ENCODE results near the gene SIRT3. TPM values are rescaled to one million over a fixed set of nuclear protein-coding genes. Genes with fewer than 3 reads are reported as not detected.
A peak's percentile ranks its signal among the peaks of the same experiment; 100 is the strongest.

The SIRT3 gene
- total and polyA plus RNA-seq, 5 donors: 18.5 to 32.5 (median 26.4) TPM

DNA sequence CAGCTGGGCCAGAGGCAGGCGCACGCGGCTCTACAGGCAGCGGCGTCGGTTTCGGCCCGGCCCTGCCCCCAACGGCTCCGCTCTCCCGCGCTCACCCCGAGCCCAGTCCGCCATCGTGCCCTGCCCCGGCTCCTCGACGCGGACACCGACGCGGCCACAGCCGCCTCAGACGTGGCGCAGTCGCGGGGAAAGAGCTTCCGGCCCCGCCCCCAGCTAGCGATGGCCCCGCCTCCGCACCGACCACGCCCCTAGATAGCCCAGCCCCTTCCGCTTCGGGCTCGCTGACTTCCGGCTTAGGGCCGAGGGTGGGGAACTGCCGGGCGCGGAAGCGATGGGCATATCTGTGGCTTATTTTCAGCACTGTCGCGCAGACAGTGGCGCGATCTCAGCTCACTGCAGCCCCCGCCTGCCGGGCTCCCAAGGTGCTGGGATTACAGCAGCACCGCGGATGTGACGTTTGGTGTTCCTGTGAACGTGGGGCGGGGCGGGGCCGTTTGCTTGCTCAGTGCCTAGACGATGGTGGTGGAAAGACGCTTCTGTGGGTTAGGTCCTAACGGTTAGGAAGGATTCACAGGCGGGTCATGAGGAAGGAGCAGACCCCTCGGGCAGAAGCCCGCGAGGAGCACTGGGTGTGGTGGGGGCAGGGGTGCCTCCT is 28.8 kb downstream of the SIRT3 start, which contains the start of the genes BET1L and RIC8A:
Gene BET1L (minus strand): TSS at position 192 of the 655 bp plus-strand sequence. CDS start 78 bp downstream, at position 114.
Gene RIC8A (plus strand): TSS at position 501 of the 655 bp plus-strand sequence. CDS start 1,147 bp downstream, outside the sequence.
- peak within 1 kb of the TSS; percentile 93 for H3K27ac ChIP-seq (ENCODE audit: low read length)
- no peaks in the 10 kb centered on the region for H3K9me3 ChIP-seq (ENCODE audit: control insufficient read depth, low read length)
- peak; percentile 96 to 99 (median 98) for DNase-seq
- H3K4me1 ChIP-seq (ENCODE audit: control insufficient read depth, insufficient read depth, low read length): peaks cover 14% of the 10 kb centered on the region
- H3K27me3 ChIP-seq (ENCODE audit: control insufficient read depth, insufficient read depth): no peaks in the 10 kb centered on the region
- ATAC-seq: peak; percentile 91 to 93
- H3K4me3 ChIP-seq (ENCODE audit: low read length): peak within 1 kb of the TSS; percentile 79
- intact Hi-C loops (cut with DNase I): loop anchor here in 1 of 4 donors (5.0 kb wide), 2 partner anchors 35 to 150 kb away; no protein-coding TSS in a partner anchor
- WGBS: under 1% methylated on average over 63 of the region's 63 CpGs

DNA sequence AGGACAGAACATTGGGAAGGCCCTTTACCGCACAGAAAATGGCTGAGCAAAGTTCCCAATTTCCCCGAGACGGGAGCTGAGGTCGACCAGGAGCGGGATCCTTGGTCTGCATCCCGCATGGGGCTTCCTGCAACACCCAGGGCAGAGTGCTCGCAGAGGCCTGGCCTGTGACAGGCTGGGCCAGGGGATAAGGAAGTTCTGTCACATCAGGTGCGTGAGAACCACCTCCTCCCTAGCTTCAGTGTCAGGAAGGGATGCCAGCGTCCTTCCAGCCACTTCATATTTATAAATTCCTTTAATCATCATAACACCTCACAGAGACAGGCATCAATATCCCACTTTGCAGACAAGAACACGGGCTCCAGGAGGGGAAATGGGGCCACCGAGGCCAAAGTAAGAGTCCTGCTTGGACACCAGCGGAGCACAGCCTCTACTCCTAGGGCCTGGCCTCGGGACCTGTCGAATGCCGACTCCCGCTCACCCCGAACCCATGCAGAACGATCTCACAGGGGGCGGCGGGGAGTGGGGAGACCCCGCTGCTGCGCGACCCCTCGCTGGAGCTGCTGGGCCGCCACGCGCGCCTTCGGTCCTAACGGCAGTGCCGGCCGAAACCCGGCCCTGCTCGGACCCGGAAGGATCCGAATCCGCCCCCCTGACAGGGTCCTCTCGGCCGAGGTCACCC is 29.5 kb downstream of the SIRT3 start:
- Histone ChIP-seq H3K27me3 (ENCODE audit: control insufficient read depth, insufficient read depth) (no peaks in the 10 kb centered on the region), H3K9me3 (ENCODE audit: control insufficient read depth, low read length) (no peaks in the 10 kb centered on the region), H3K4me3 (ENCODE audit: low read length) (peak overlapping the region; percentile 79), H3K4me1 (ENCODE audit: control insufficient read depth, insufficient read depth, low read length) (peaks cover 14% of the 10 kb centered on the region), H3K27ac (ENCODE audit: low read length) (peak overlapping the region; percentile 93)
- peak in 1 of 3 donors; percentile 59 for DNase-seq
- 1% methylated on average over 39 of the region's 39 CpGs for WGBS
- intact Hi-C loops (cut with DNase I): loop anchor here in 1 of 4 donors (5.0 kb wide), 2 partner anchors 36 to 151 kb away; no protein-coding TSS in a partner anchor
- ATAC-seq: peak; percentile 0 to 3

DNA sequence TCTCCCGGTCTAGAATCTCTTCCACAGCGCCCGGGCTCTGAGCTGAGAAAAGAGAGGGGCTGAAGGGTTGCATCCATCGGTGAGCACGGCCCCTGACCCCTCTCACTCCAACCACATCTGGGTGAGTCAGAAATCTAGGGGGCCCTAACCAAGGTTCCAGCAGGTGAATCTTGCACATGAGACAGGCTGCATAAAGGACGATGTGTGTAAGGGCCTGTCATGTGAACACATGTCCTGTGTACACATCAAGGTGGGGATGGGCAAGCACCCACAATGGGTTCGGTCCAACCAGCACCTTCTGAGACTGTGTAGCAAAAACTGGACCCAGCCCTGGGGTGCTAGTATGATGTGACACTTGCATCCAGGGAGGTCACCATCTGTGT is 30.1 kb downstream of the SIRT3 start:
- intact Hi-C loops (cut with DNase I): loop anchor here in 1 of 4 donors (5.0 kb wide), 2 partner anchors 36 to 151 kb away; no protein-coding TSS in a partner anchor
- Histone ChIP-seq H3K4me1 (ENCODE audit: control insufficient read depth, insufficient read depth, low read length) (peaks cover 14% of the 10 kb centered on the region), H3K27ac (ENCODE audit: low read length) (no peak overlapping the region), H3K4me3 (ENCODE audit: low read length) (peak overlapping the region; percentile 79), H3K27me3 (ENCODE audit: control insufficient read depth, insufficient read depth) (no peaks in the 10 kb centered on the region), H3K9me3 (ENCODE audit: control insufficient read depth, low read length) (no peaks in the 10 kb centered on the region)
- DNase-seq (peak in 1 of 3 donors; percentile 24), ATAC-seq (no peak)
- 81% methylated on average over 7 of the region's 7 CpGs for WGBS

DNA sequence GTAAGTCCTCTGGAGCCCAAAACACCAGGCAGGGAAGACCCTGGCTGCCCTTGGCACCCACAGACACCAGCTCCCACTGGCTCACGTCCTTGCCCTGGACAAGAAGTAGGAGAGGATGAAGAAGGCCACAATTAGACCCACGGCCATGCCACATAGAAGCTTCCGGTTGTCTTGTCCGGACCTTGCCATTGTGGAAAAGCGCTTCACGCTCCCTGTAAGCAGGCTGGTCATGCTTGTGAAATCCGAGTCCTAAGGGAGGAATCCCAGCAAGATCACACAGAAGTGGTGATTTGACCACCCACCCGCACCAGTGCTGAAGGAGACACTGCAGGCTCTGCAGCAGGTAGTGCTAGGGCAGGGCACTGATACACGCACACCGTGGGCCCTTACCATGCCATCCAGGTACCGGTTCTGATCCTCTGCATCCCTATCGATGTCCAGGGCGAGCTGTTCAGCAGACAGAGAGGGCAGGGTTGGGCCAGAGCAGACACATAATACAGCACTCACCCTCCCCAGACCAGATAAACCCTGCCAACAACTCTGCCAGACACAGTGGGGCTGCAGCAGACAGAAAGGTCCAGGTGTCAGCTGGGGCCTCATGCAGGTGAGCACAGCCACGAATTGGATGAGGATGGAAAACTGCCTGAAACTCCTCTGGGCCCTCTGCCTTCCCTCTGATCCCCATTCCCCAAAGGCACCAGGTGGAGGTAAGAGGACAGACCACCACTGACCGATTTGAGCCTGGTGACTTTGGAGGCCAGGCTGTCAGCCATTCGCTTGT is 30.7 kb downstream of the SIRT3 start:
- Histone ChIP-seq H3K9me3 (ENCODE audit: control insufficient read depth, low read length) (no peaks in the 10 kb centered on the region), H3K4me3 (ENCODE audit: low read length) (no peak overlapping the region), H3K4me1 (ENCODE audit: control insufficient read depth, insufficient read depth, low read length) (peaks cover 14% of the 10 kb centered on the region), H3K27ac (ENCODE audit: low read length) (no peak overlapping the region), H3K27me3 (ENCODE audit: control insufficient read depth, insufficient read depth) (no peaks in the 10 kb centered on the region)
- ATAC-seq: no peak
- intact Hi-C loops (cut with DNase I): loop anchor here in 1 of 4 donors (5.0 kb wide), 2 partner anchors 37 to 152 kb away; no protein-coding TSS in a partner anchor
- peak in 1 of 3 donors; percentile 51 for DNase-seq
- 87% methylated on average over 16 of the region's 16 CpGs for WGBS

DNA sequence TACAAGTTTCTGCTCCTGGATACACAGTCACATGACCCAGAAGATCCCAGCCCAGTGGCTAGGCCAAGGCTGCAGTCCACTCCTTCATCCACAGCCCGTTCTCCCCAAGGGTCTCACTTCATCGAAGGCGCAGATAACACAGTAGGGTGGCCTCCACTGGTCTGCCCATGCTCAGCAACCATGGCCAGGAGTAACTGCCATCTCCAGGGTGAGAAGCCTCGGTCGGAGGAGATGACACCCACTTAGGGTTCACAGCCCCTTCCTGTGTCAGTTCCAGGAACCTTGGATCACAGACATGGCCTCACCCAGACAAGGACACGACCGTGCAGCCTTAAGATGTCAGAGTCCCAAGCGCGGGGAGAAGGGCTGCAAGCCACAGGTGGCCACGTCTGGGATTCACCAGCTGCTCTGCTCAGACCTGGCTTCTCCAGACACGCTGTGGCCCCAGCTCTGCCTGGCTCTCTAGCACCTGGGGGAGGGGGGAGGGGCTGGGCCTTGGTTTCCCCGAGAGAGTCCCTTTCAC is 31.5 kb downstream of the SIRT3 start:
- intact Hi-C loops (cut with DNase I): loop anchor here in 1 of 4 donors (5.0 kb wide), 2 partner anchors 38 to 153 kb away; no protein-coding TSS in a partner anchor
- H3K4me1 ChIP-seq (ENCODE audit: control insufficient read depth, insufficient read depth, low read length): peaks cover 9% of the 10 kb centered on the region

DNA sequence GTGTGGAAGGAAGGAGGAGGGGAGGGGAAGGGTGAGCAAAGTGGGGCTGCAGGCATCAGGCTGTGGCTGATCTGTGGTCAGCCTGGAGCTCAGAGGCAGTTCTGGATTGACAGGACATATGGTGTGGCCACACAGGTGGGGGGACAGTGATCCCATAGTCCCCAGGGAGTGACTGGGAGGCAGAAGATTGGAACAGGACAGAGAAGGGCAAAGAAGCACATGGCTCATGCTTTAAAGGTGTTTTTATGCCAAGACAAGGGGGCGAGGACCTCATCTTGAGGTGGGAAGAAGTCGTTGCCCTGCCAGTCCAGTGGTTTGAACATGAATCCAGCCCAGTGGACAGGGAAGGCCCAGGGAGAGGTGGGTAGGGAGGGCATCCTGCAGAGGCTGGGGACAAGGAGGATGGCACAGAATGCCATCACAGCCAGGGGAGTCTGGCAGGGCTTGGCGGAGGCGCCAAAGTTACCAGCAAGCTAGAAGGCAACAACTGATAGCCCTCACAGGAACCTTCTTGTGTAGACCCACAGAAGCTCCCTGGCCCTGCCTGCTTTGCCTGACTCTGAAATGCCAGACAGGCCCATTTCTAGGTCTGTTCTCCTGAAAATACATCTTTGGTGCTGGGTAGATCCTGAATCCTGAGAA is 32.1 kb downstream of the SIRT3 start:
- ATAC-seq (no peak), DNase-seq (peak in 2 of 3 donors; percentile 37 to 42)
- Histone ChIP-seq H3K4me3 (ENCODE audit: low read length) (no peak overlapping the region), H3K9me3 (ENCODE audit: control insufficient read depth, low read length) (no peaks in the 10 kb centered on the region), H3K4me1 (ENCODE audit: control insufficient read depth, insufficient read depth, low read length) (peaks cover 6% of the 10 kb centered on the region), H3K27ac (ENCODE audit: low read length) (no peak overlapping the region), H3K27me3 (ENCODE audit: control insufficient read depth, insufficient read depth) (no peaks in the 10 kb centered on the region)
- WGBS: 93% methylated on average over 4 of the region's 4 CpGs
- intact Hi-C loops (cut with DNase I): no loop called here

More for the DNA sequence above, 31.5 kb downstream of the SIRT3 start:
- H3K27me3 ChIP-seq (ENCODE audit: control insufficient read depth, insufficient read depth): no peaks in the 10 kb centered on the region
- H3K27ac ChIP-seq (ENCODE audit: low read length): no peak overlapping the region
- no peaks in the 10 kb centered on the region for H3K9me3 ChIP-seq (ENCODE audit: control insufficient read depth, low read length)
- 81% methylated on average over 12 of the region's 12 CpGs for WGBS
- no peak overlapping the region for H3K4me3 ChIP-seq (ENCODE audit: low read length)
- DNase-seq: peak in 1 of 3 donors; percentile 38
- ATAC-seq: no peak

DNA sequence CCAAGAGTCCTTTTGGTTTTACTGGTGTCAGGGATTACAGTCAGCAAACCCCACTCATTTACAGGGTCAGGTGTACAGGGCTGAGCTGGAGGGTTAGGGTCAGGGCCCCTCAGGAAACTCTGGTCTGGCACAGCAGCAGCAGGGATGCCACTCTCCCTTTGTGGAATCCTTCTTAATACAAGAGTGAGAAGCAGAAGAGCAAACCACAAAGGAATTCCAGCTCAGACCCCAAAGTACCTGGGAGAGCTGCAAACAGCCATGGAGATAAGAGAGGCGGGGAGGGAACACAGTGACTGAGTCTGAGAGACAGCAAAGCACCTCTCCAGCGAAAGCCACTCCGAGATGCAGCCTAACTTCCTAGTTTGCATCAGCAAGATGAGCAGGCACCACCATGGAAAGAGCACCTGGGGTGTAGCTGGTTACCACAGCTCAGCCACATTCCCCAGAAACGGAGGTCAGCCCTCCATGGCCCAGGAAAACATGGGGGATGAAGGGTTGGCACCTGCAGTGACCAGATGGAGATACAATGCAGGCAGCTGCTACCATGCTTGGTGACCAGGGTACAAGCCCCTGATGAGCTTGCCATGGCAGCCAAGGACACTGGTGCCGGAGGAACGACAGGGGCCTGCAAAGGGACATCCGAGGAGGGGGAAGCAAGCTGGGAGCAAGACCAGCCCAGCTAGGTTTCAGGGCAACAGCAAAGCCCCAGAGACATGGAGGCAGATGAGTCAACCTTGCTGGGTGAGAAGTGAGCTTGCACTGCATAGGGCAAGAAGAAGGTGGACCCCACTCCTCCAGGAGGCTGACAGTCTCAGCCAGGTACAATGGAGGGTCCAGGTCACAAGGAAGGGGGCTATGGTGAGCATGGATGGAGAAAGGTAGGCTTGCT is 32.8 kb downstream of the SIRT3 start:
- WGBS: 87% methylated on average over 7 of the region's 7 CpGs
- ATAC-seq: no peak
- Histone ChIP-seq H3K4me1 (ENCODE audit: control insufficient read depth, insufficient read depth, low read length) (peaks cover 6% of the 10 kb centered on the region), H3K4me3 (ENCODE audit: low read length) (no peak overlapping the region), H3K9me3 (ENCODE audit: control insufficient read depth, low read length) (no peaks in the 10 kb centered on the region), H3K27ac (ENCODE audit: low read length) (no peak overlapping the region), H3K27me3 (ENCODE audit: control insufficient read depth, insufficient read depth) (no peaks in the 10 kb centered on the region)
- intact Hi-C loops (cut with DNase I): no loop called here
- peak in 1 of 3 donors; percentile 34 for DNase-seq

DNA sequence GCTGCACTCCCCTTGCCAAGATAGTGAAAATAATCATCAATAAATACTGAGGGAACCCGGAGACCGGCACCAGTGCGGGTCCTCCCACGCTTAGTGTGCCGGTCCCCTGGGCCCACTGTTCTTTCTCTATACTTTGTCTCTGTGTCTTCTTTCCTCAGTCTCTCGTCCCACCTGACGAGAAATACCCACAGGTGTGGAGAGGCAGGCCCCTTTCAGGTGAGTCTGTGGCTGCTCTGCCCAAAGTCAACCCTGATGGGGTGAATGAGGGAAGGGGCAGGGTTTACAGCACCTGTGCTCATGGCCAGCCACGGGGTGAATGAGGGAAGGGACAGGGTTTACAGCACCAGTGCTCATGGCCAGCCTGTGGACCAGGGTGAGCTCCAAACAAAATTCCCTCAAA is 33.7 kb downstream of the SIRT3 start:
- Histone ChIP-seq H3K27me3 (ENCODE audit: control insufficient read depth, insufficient read depth) (no peaks in the 10 kb centered on the region), H3K9me3 (ENCODE audit: control insufficient read depth, low read length) (no peaks in the 10 kb centered on the region), H3K27ac (ENCODE audit: low read length) (no peak overlapping the region), H3K4me1 (ENCODE audit: control insufficient read depth, insufficient read depth, low read length) (peaks cover 6% of the 10 kb centered on the region), H3K4me3 (ENCODE audit: low read length) (no peak overlapping the region)
- 72% methylated on average over 8 of the region's 8 CpGs for WGBS
- intact Hi-C loops (cut with DNase I): no loop called here
- DNase-seq: peak in 2 of 3 donors; percentile 24 to 25
- ATAC-seq: no peak

DNA sequence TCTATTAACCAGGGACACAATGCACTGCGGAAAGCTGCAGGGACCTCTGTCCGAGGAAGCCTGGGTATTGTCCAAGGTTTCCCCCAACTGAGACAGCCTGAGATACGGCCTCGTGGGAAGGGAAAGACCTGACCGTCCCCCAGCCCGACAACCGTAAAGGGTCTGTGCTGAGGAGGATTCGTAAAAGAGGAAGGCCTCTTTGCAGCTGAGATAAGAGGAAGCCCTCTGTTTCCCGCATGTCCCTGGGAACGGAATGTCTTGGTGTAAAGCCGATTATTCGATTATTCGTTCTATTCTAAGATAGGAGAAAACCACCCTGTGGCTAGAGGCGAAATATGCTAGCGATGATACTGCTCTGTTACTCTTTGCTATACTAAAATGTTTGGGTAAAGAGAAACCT is 34.2 kb downstream of the SIRT3 start:
- Histone ChIP-seq H3K4me1 (ENCODE audit: control insufficient read depth, insufficient read depth, low read length) (peaks cover 6% of the 10 kb centered on the region), H3K27me3 (ENCODE audit: control insufficient read depth, insufficient read depth) (no peaks in the 10 kb centered on the region), H3K27ac (ENCODE audit: low read length) (no peak overlapping the region), H3K9me3 (ENCODE audit: control insufficient read depth, low read length) (no peaks in the 10 kb centered on the region), H3K4me3 (ENCODE audit: low read length) (no peak overlapping the region)
- WGBS: 53% methylated on average over 15 of the region's 15 CpGs
- intact Hi-C loops (cut with DNase I): no loop called here
- DNase-seq (no peak), ATAC-seq (no peak)

Data from right cardiac atrium (tissue), 5 donors.